PC-3 (cell line): ENCODE data around the gene ST3GAL4.

ENCODE experiments used
- CTCF ChIP-seq: fragments of 300-600 bp; sonication (generic); conservative IDR thresholded peaks from 2 replicates; pipeline ENCODE4 v1.5.1; 2017; ENCODE audit warnings: antibody characterized with exemption, low read depth, mild to moderate bottlenecking, low read length
- EZH2 ChIP-seq: fragments of 300-600 bp; sonication (generic); IDR thresholded peaks from one replicate; pipeline ENCODE4 v1.6.1; 2017; ENCODE audit warnings: antibody characterized with exemption, mild to moderate bottlenecking, low read length; ENCODE audit not compliant: unreplicated experiment
- EZH2phosphoT487 ChIP-seq: fragments of 300-600 bp; sonication (generic); IDR thresholded peaks from 2 replicates; pipeline ENCODE4 v1.6.1; 2018; ENCODE audit warnings: mild to moderate bottlenecking, antibody characterized with exemption, low read length, borderline replicate concordance

DNA sequence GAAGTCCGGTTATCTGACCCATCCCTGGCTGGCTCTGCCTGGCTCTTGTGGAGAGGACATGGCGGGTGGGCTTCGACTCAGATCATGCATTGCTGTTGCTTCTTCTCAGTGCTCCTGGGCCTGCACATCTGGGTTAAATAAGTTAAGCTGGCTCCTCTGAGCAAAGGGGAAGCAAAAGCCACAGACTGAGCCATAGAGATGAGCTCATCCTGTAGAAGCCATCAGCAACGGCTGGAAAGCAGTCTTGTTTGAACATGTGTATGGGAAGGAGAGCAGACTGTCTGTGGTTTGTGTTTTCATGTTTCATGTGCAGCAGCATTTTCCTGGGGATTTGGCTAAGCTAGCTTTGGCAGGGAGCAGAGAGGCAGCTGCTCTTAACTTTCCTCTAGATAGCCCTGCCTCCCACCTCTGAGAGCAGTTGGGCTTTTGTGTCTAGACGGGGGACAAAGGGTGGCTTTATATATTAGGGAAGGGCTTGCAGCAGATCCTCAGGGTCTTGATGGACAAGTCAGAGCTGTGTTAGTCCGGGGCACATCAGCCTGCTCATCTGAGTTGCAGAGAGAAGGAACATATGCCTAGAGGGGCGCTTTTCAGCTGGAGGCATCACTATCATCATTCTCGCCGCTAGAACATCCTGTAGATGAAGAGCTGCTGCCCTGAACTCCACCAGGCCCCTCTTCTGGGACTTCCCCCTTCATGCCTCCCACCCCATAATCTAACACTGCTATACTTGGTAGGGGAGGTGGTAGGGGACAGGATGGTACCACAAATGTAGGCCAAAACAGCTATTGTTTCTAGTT lies 36.7 kb upstream of the ST3GAL4 start:
- TF ChIP-seq CTCF (no peak), EZH2 (no peak), EZH2phosphoT487 (no peak)
